Heart left ventricle (tissue), 16 donors: ENCODE data around the gene ETS2. TPM values are rescaled to one million over a fixed set of nuclear protein-coding genes. Genes with fewer than 3 reads are reported as not detected.
"Not testable (repeated sequence)": the region's sequence is repeated elsewhere in the genome, so short reads cannot be mapped to it uniquely, and the experiment has no call there.

Experiments used
- ATAC-seq, 4 donors: fragments of 200-7000 bp; cut with Tn5 transposase; one replicate each; pipeline ENCODE4 v1.9.1; 2020 to 2022; ENCODE audit warnings: moderate library complexity in 4 of 4, mild to moderate bottlenecking in 3 of 4, moderate number of reproducible peaks in 1 of 4
- DNase-seq, 5 donors: peaks; one replicate each; pipeline ENCODE4 v3.0.0-alpha.2; 2020
- H3K27ac ChIP-seq, 12 donors: fragments of 200-600 bp; sonication (generic) in 4 of 12; one replicate each; pipeline versions ENCODE4 v1.5.0 to v1.8.0; 2016 to 2022; ENCODE audit warnings: mild to moderate bottlenecking in 2 of 12
- H3K27me3 ChIP-seq, 9 donors: fragments of 200-600 bp; sonication (generic) in 2 of 9; one replicate each; pipeline versions ENCODE4 v1.5.1 to v1.8.0; 2016 to 2022; ENCODE audit warnings: mild to moderate bottlenecking in 3 of 9
- H3K36me3 ChIP-seq, 9 donors: fragments of 200-600 bp; sonication (generic) in 2 of 9; one replicate each; pipeline versions ENCODE4 v1.5.0 to v1.8.0; 2018 to 2022; ENCODE audit warnings: mild to moderate bottlenecking in 2 of 9
- H3K4me1 ChIP-seq, 12 donors: fragments of 200-600 bp; sonication (generic) in 4 of 12; one replicate each; pipeline versions ENCODE4 v1.5.0 to v1.8.0; 2016 to 2022; ENCODE audit warnings: mild to moderate bottlenecking in 3 of 12
- H3K4me3 ChIP-seq, 12 donors: fragments of 200-600 bp; sonication (generic) in 4 of 12; one replicate each; pipeline versions ENCODE4 v1.5.0 to v1.8.0; 2017 to 2022; ENCODE audit warnings: mild to moderate bottlenecking in 9 of 12, moderate library complexity in 4 of 12
- H3K9me3 ChIP-seq, 12 donors: fragments of 200-600 bp; sonication (generic) in 4 of 12; one replicate each; pipeline versions ENCODE4 v1.5.0 to v1.8.0; 2016 to 2022; ENCODE audit warnings: mild to moderate bottlenecking in 1 of 12
- CTCF ChIP-seq, 12 donors: fragments of 200-600 bp; sonication (generic) in 4 of 12; IDR thresholded peaks; one replicate each; pipeline versions ENCODE4 v1.5.0 to v1.8.0; 2018 to 2022; ENCODE audit warnings: antibody characterized with exemption in 12 of 12, mild to moderate bottlenecking in 5 of 12
- POLR2A ChIP-seq, 2 donors: fragments of 450-650 bp; IDR thresholded peaks; one replicate each; pipeline ENCODE4 v1.6.1; 2017; ENCODE audit warnings: antibody characterized with exemption in 2 of 2, mild to moderate bottlenecking in 2 of 2, moderate library complexity in 2 of 2
- WGBS, 4 donors: extraction: QIAGEN DNeasy Blood & Tissue Kit in 2 of 4; methylation state at CpG; one replicate each; pipeline versions ENCODE4 v1.1.5 to v1.1.7; 2013 to 2018; 5-methylcytosine and 5-hydroxymethylcytosine counted together
- intact Hi-C, 10 donors: fragments of 100-400 bp; cut with DNase I; formaldehyde crosslinking; loops; one replicate each; pipeline versions ENCODE4 v1.11.1 to v1.14.2; 2022
- polyA plus RNA-seq, 2 donors: library from polyadenylated mRNA; stranded (reverse); fragments of 200-250 nt; gene quantifications; one replicate each; pipeline ENCODE4 v1.2.3, GENCODE V29; 2013
- total RNA-seq, 9 donors: library from RNA; depleted of rRNA in 2 of 9; stranded (reverse); fragments of >200 nt in 2 of 9; fragmentation: NEBNext Ultra II Directional in 3 of 9; extraction: Animal tissue kit (Norgen Biotek cat#: 25700) in 3 of 9; gene quantifications; one replicate each; pipeline versions ENCODE4 v1.1.0 to v1.2.4, GENCODE V29; 2016 to 2023
- donor health status: ischemic (EF 13 %, LVEDD 7.1; RV severe dilation, severe dysfunction).
- donor health status: healthy with polysubstance abuse.
- donor health status: DM: no; HTN: yes; CAD: no.
- donor health status: DM: no; HTN: no; CAD: no.
- donor health status: ischemic (EF 25% LVEDD 6.9; RV normal size, moderate dysfunction).
- donor health status: ischemic (EF 25% LVEDD 5.7; RV mildly dilated, moderate dysfunction).
- donor health status: healthy.
- donor health status: DM: yes; HTN: yes; CAD: no.
- donor health status: ischemic (EF 35%, LVEDD 5.7; RV mildly dilated, moderate dysfunction).
- donor health status: nonischemic (EF 11% LVEDD 7.7; RV severe dilation, severe dysfunction).
- donor health status: DM: yes; HTN: yes; CAD: no.
- donor health status: PGD.
- donor health status: ischemic (EF 29% LVEDD 5.4; RV normal size, mild dysfunction).
- donor health status: nonischemic (EF 23%, LVEDD 6.1; RV moderate dilation, normal function).

Gene ETS2
- total and polyA plus RNA-seq, 11 donors: 19.0 to 92.7 (median 41.0) TPM

GRCh38 chr21:38843379-38843778 is 37.6 kb downstream of the ETS2 start:
- TF ChIP-seq CTCF (IDR thresholded peaks at IDR 0.05): no peak
- no peak for TF ChIP-seq POLR2A (IDR thresholded peaks at IDR 0.05)
- Histone ChIP-seq H3K4me3 (no peak overlapping the region), H3K36me3 (no peaks in the 10 kb centered on the region), H3K27ac (no peak overlapping the region), H3K27me3 (no peaks in the 10 kb centered on the region), H3K9me3 (no peaks in the 10 kb centered on the region), H3K4me1 (peaks cover 0 to 14% (median 10%) of the 10 kb centered on the region in 12 donors)
- no peak for ATAC-seq
- no peak for DNase-seq
- intact Hi-C loops: no loop called here
- 91 to 96% (median 94%) methylated on average over 5 of the region's 5 CpGs for WGBS, 4 donors

- ATAC-seq: no peak
- peaks cover 0 to 20% (median 13%) of the 10 kb centered on the region in 12 donors for H3K4me1 ChIP-seq
- H3K27ac ChIP-seq: no peak overlapping the region
- H3K4me3 ChIP-seq: no peak overlapping the region
- H3K36me3 ChIP-seq: no peaks in the 10 kb centered on the region
- TF ChIP-seq POLR2A (IDR thresholded peaks at IDR 0.05) (no peak), CTCF (IDR thresholded peaks at IDR 0.05) (no peak)
- intact Hi-C loops: no loop called here
- DNase-seq: no peak
- no peaks in the 10 kb centered on the region for H3K27me3 ChIP-seq
- no peaks in the 10 kb centered on the region for H3K9me3 ChIP-seq
- 91 to 95% (median 93%) methylated on average over 4 of the region's 4 CpGs for WGBS, 4 donors
These were observed 38.2 kb downstream of the ETS2 start for GRCh38 chr21:38843806-38844503.

GRCh38 chr21:38845374-38845773 is 39.6 kb downstream of the ETS2 start:
- H3K27ac ChIP-seq, intact Hi-C loops, ATAC-seq, H3K4me3 ChIP-seq, H3K27me3 ChIP-seq, H3K9me3 ChIP-seq, DNase-seq, H3K36me3 ChIP-seq: not testable (repeated sequence)
- WGBS, 4 donors: 98 to 100% (median 100%) methylated on average over 2 of the region's 2 CpGs
- peaks cover 0 to 33% (median 17%) of the 10 kb centered on the region in 12 donors for H3K4me1 ChIP-seq

GRCh38 chr21:38847556-38847955 is 41.8 kb downstream of the ETS2 start:
- DNase-seq (no peak), ATAC-seq (no peak)
- TF ChIP-seq CTCF (IDR thresholded peaks at IDR 0.05): no peak
- TF ChIP-seq POLR2A (IDR thresholded peaks at IDR 0.05): no peak
- Histone ChIP-seq H3K27ac (peak overlapping the region in 11 of 12 donors; percentile 9 to 65 (median 43)), H3K27me3 (no peaks in the 10 kb centered on the region), H3K4me1 (peaks cover 0 to 34% (median 17%) of the 10 kb centered on the region in 12 donors), H3K4me3 (no peak overlapping the region), H3K9me3 (peaks cover 0 to 3% (median 0%) of the 10 kb centered on the region in 12 donors), H3K36me3 (no peaks in the 10 kb centered on the region)
- 59 to 75% (median 66%) methylated on average over 7 of the region's 7 CpGs for WGBS, 4 donors
- intact Hi-C loops: no loop called here
